ENCODE results near the gene FOXM1. TPM values are rescaled to one million over a fixed set of nuclear protein-coding genes. Genes with fewer than 3 reads are reported as not detected.

Gene FOXM1
- total RNA-seq, 1 experiment from 2014 or later: 15.4 TPM

GRCh38 chr12:2904260-2904659 lies 27.3 kb upstream of the FOXM1 start:
- peaks cover 21% of the 10 kb centered on the region for H3K4me1 ChIP-seq (ENCODE audit: low read length)
- H3K9me2 ChIP-seq (replicated peaks; ENCODE audit: insufficient read depth, low read length): no peaks in the 10 kb centered on the region
- H2AFZ ChIP-seq (ENCODE audit: low read length): no peak overlapping the region
- DNase-seq: no peak
- peak overlapping the region; percentile 16 for H3K4me2 ChIP-seq (ENCODE audit: low read depth, low read length, poor library complexity, severe bottlenecking)
- H3K36me3 ChIP-seq (ENCODE audit: insufficient read depth, low read length): no peaks in the 10 kb centered on the region
- H3K9me3 ChIP-seq (ENCODE audit: low read length): no peaks in the 10 kb centered on the region
- no peak overlapping the region for H3K9ac ChIP-seq (ENCODE audit: low read length)
- no peak overlapping the region for H3K27ac ChIP-seq (ENCODE audit: low read length)
- H3K27me3 ChIP-seq (ENCODE audit: low read length): no peaks in the 10 kb centered on the region
- H3K4me3 ChIP-seq (ENCODE audit: low read length): no peak overlapping the region
- H4K20me1 ChIP-seq (ENCODE audit: insufficient read depth, low read depth, low read length): no peaks in the 10 kb centered on the region
- peaks cover 33% of the 10 kb centered on the region for H3K79me2 ChIP-seq (ENCODE audit: low read length)

GRCh38 chr12:2902272-2902880 lies 25.4 kb upstream of the FOXM1 start:
- Histone ChIP-seq H2AFZ (ENCODE audit: low read length) (no peak overlapping the region), H3K27ac (ENCODE audit: low read length) (no peak overlapping the region), H4K20me1 (ENCODE audit: insufficient read depth, low read depth, low read length) (no peaks in the 10 kb centered on the region; the same call in 1 of the 2 replicates), H3K4me3 (ENCODE audit: low read length) (no peak overlapping the region), H3K4me1 (ENCODE audit: low read length) (peaks cover 13% of the 10 kb centered on the region), H3K9me3 (ENCODE audit: low read length) (no peaks in the 10 kb centered on the region), H3K4me2 (ENCODE audit: low read depth, low read length, poor library complexity, severe bottlenecking) (no peak overlapping the region), H3K9me2 (replicated peaks; ENCODE audit: insufficient read depth, low read length) (no peaks in the 10 kb centered on the region), H3K79me2 (ENCODE audit: low read length) (peaks cover 28% of the 10 kb centered on the region), H3K27me3 (ENCODE audit: low read length) (no peaks in the 10 kb centered on the region), H3K36me3 (ENCODE audit: insufficient read depth, low read length) (no peaks in the 10 kb centered on the region), H3K9ac (ENCODE audit: low read length) (no peak overlapping the region)
- no peak for DNase-seq

- Histone ChIP-seq H3K4me1 (ENCODE audit: low read length) (peaks cover 13% of the 10 kb centered on the region), H3K79me2 (ENCODE audit: low read length) (peaks cover 29% of the 10 kb centered on the region), H4K20me1 (ENCODE audit: insufficient read depth, low read depth, low read length) (no peaks in the 10 kb centered on the region; the same call in 1 of the 2 replicates), H3K9ac (ENCODE audit: low read length) (no peak overlapping the region), H3K27ac (ENCODE audit: low read length) (no peak overlapping the region), H3K27me3 (ENCODE audit: low read length) (no peaks in the 10 kb centered on the region), H3K4me3 (ENCODE audit: low read length) (no peak overlapping the region), H2AFZ (ENCODE audit: low read length) (no peak overlapping the region), H3K36me3 (ENCODE audit: insufficient read depth, low read length) (no peaks in the 10 kb centered on the region), H3K9me3 (ENCODE audit: low read length) (no peaks in the 10 kb centered on the region), H3K9me2 (replicated peaks; ENCODE audit: insufficient read depth, low read length) (no peaks in the 10 kb centered on the region), H3K4me2 (ENCODE audit: low read depth, low read length, poor library complexity, severe bottlenecking) (no peak overlapping the region)
- DNase-seq: no peak
Measured at GRCh38 chr12:2900642-2901041, 23.7 kb upstream of the FOXM1 start.

- Histone ChIP-seq H2AFZ (ENCODE audit: low read length) (no peak overlapping the region), H3K27me3 (ENCODE audit: low read length) (no peaks in the 10 kb centered on the region), H3K9me3 (ENCODE audit: low read length) (no peaks in the 10 kb centered on the region), H3K9me2 (replicated peaks; ENCODE audit: insufficient read depth, low read length) (no peaks in the 10 kb centered on the region), H3K79me2 (ENCODE audit: low read length) (peaks cover 25% of the 10 kb centered on the region), H3K4me1 (ENCODE audit: low read length) (no peaks in the 10 kb centered on the region), H3K9ac (ENCODE audit: low read length) (no peak overlapping the region), H3K4me3 (ENCODE audit: low read length) (no peak overlapping the region), H3K36me3 (ENCODE audit: insufficient read depth, low read length) (no peaks in the 10 kb centered on the region), H4K20me1 (ENCODE audit: insufficient read depth, low read depth, low read length) (no peaks in the 10 kb centered on the region; the same call in 1 of the 2 replicates), H3K4me2 (ENCODE audit: low read depth, low read length, poor library complexity, severe bottlenecking) (no peak overlapping the region), H3K27ac (ENCODE audit: low read length) (no peak overlapping the region)
- no peak for DNase-seq
Measured at GRCh38 chr12:2897418-2897817, 20.4 kb upstream of the FOXM1 start.

- peaks cover 34% of the 10 kb centered on the region for H3K79me2 ChIP-seq (ENCODE audit: low read length)
- DNase-seq: no peak
- no peaks in the 10 kb centered on the region for H3K27me3 ChIP-seq (ENCODE audit: low read length)
- H3K9me2 ChIP-seq (replicated peaks; ENCODE audit: insufficient read depth, low read length): no peaks in the 10 kb centered on the region
- no peak overlapping the region for H2AFZ ChIP-seq (ENCODE audit: low read length)
- no peak overlapping the region for H3K4me2 ChIP-seq (ENCODE audit: low read depth, low read length, poor library complexity, severe bottlenecking)
- peaks cover 10% of the 10 kb centered on the region for H3K4me1 ChIP-seq (ENCODE audit: low read length)
- no peaks in the 10 kb centered on the region; the same call in 1 of the 2 replicates for H4K20me1 ChIP-seq (ENCODE audit: insufficient read depth, low read depth, low read length)
- no peak overlapping the region for H3K27ac ChIP-seq (ENCODE audit: low read length)
- H3K9ac ChIP-seq (ENCODE audit: low read length): no peak overlapping the region
- no peak overlapping the region for H3K4me3 ChIP-seq (ENCODE audit: low read length)
- no peaks in the 10 kb centered on the region for H3K36me3 ChIP-seq (ENCODE audit: insufficient read depth, low read length)
- no peaks in the 10 kb centered on the region for H3K9me3 ChIP-seq (ENCODE audit: low read length)
Measured at GRCh38 chr12:2895511-2895910, 18.5 kb upstream of the FOXM1 start.

GRCh38 chr12:2895051-2895451 lies 18.1 kb upstream of the FOXM1 start:
- Histone ChIP-seq H4K20me1 (ENCODE audit: insufficient read depth, low read depth, low read length) (no peaks in the 10 kb centered on the region; the same call in 1 of the 2 replicates), H3K27me3 (ENCODE audit: low read length) (no peaks in the 10 kb centered on the region), H3K9me3 (ENCODE audit: low read length) (no peaks in the 10 kb centered on the region), H3K36me3 (ENCODE audit: insufficient read depth, low read length) (no peaks in the 10 kb centered on the region), H3K9me2 (replicated peaks; ENCODE audit: insufficient read depth, low read length) (no peaks in the 10 kb centered on the region), H3K4me1 (ENCODE audit: low read length) (peaks cover 14% of the 10 kb centered on the region), H3K4me2 (ENCODE audit: low read depth, low read length, poor library complexity, severe bottlenecking) (no peak overlapping the region), H3K79me2 (ENCODE audit: low read length) (peaks cover 34% of the 10 kb centered on the region), H3K4me3 (ENCODE audit: low read length) (no peak overlapping the region), H3K9ac (ENCODE audit: low read length) (no peak overlapping the region), H3K27ac (ENCODE audit: low read length) (no peak overlapping the region), H2AFZ (ENCODE audit: low read length) (no peak overlapping the region)
- DNase-seq: no peak

- H3K9me3 ChIP-seq (ENCODE audit: low read length): no peaks in the 10 kb centered on the region
- no peak overlapping the region for H3K4me3 ChIP-seq (ENCODE audit: low read length)
- H3K4me1 ChIP-seq (ENCODE audit: low read length): peaks cover 16% of the 10 kb centered on the region
- H2AFZ ChIP-seq (ENCODE audit: low read length): no peak overlapping the region
- peaks cover 3% of the 10 kb centered on the region; the same call in 1 of the 2 replicates for H3K36me3 ChIP-seq (ENCODE audit: insufficient read depth, low read length)
- no peak overlapping the region for H3K27ac ChIP-seq (ENCODE audit: low read length)
- no peak overlapping the region for H3K4me2 ChIP-seq (ENCODE audit: low read depth, low read length, poor library complexity, severe bottlenecking)
- DNase-seq: no peak
- no peaks in the 10 kb centered on the region for H3K27me3 ChIP-seq (ENCODE audit: low read length)
- no peak overlapping the region for H3K9ac ChIP-seq (ENCODE audit: low read length)
- peaks cover 28% of the 10 kb centered on the region for H3K79me2 ChIP-seq (ENCODE audit: low read length)
- no peaks in the 10 kb centered on the region for H4K20me1 ChIP-seq (ENCODE audit: insufficient read depth, low read depth, low read length)
- no peaks in the 10 kb centered on the region for H3K9me2 ChIP-seq (replicated peaks; ENCODE audit: insufficient read depth, low read length)
Measured at GRCh38 chr12:2893007-2893406, 16.0 kb upstream of the FOXM1 start.

GRCh38 chr12:2892246-2892645 lies 15.3 kb upstream of the FOXM1 start:
- H3K4me1 ChIP-seq (ENCODE audit: low read length): peaks cover 16% of the 10 kb centered on the region
- H3K4me3 ChIP-seq (ENCODE audit: low read length): no peak overlapping the region
- H3K9me2 ChIP-seq (replicated peaks; ENCODE audit: insufficient read depth, low read length): no peaks in the 10 kb centered on the region
- no peaks in the 10 kb centered on the region for H4K20me1 ChIP-seq (ENCODE audit: insufficient read depth, low read depth, low read length)
- peaks cover 5% of the 10 kb centered on the region; the same call in 1 of the 2 replicates for H3K36me3 ChIP-seq (ENCODE audit: insufficient read depth, low read length)
- no peaks in the 10 kb centered on the region for H3K27me3 ChIP-seq (ENCODE audit: low read length)
- H3K79me2 ChIP-seq (ENCODE audit: low read length): peaks cover 28% of the 10 kb centered on the region
- DNase-seq: no peak
- H3K9ac ChIP-seq (ENCODE audit: low read length): no peak overlapping the region
- H3K27ac ChIP-seq (ENCODE audit: low read length): no peak overlapping the region
- H3K4me2 ChIP-seq (ENCODE audit: low read depth, low read length, poor library complexity, severe bottlenecking): peak overlapping the region; percentile 84
- no peak overlapping the region for H2AFZ ChIP-seq (ENCODE audit: low read length)
- H3K9me3 ChIP-seq (ENCODE audit: low read length): no peaks in the 10 kb centered on the region

All from Karpas-422 (cell line).